ENCODE results near the gene MUL1.

- TF ChIP-seq POLR2A (IDR thresholded peaks at IDR 0.05; ENCODE audit: low read depth): no peak
- no peak for TF ChIP-seq CTCF (IDR thresholded peaks at IDR 0.05)
- no peak for TF ChIP-seq POLR2AphosphoS5 (IDR thresholded peaks at IDR 0.05)
- TF ChIP-seq EP300 (IDR thresholded peaks at IDR 0.05): no peak
Measured at GRCh38 chr1:20469406-20470076, 38.4 kb downstream of the MUL1 start.
